Muscle of back (tissue), 11 donors: Measurements from ENCODE around the gene FILIP1L. TPM values are rescaled to one million over a fixed set of nuclear protein-coding genes. Genes with fewer than 3 reads are reported as not detected.
A peak's percentile ranks its signal among the peaks of the same experiment; 100 is the strongest.

ENCODE experiments used
- DNase-seq, 3 donors: peaks; one replicate each; pipeline versions ENCODE4 v3.0.0 to v3.0.0-alpha.2; 2013
- polyA plus RNA-seq, 10 donors: library from polyadenylated mRNA; unstranded; fragments of 120-200 nt; gene quantifications; one replicate each; pipeline ENCODE4 v1.2.1, GENCODE V29; 2013; ENCODE audit not compliant: insufficient read length in 10 of 10

The FILIP1L gene
- polyA plus RNA-seq, 10 donors, result 48.4 to 67.5 (median 56.6) TPM

GRCh38 chr3:99953596-99953995, 160.7 kb downstream of the FILIP1L start:
- DNase-seq, result no peak

- peak in 1 of 3 donors; percentile 77 for DNase-seq
These were observed 162.0 kb downstream of the FILIP1L start for GRCh38 chr3:99952306-99952705.

GRCh38 chr3:99951701-99952100, 162.6 kb downstream of the FILIP1L start:
- DNase-seq, result no peak

GRCh38 chr3:99950921-99951320, 163.4 kb downstream of the FILIP1L start:
- no peak for DNase-seq

- no peak for DNase-seq
These were observed 164.2 kb downstream of the FILIP1L start for GRCh38 chr3:99949956-99950670.

- DNase-seq, result no peak
These were observed 165.7 kb downstream of the FILIP1L start for GRCh38 chr3:99948467-99949089.

- no peak for DNase-seq
These were observed 166.9 kb downstream of the FILIP1L start for GRCh38 chr3:99947356-99947755.

GRCh38 chr3:99945328-99945995, 168.8 kb downstream of the FILIP1L start:
- DNase-seq, result no peak

- DNase-seq, result no peak
These were observed 170.2 kb downstream of the FILIP1L start for GRCh38 chr3:99943931-99944761.

- DNase-seq, result no peak
These were observed 173.1 kb downstream of the FILIP1L start for GRCh38 chr3:99941211-99941610.

GRCh38 chr3:99940350-99940749, 174.0 kb downstream of the FILIP1L start:
- DNase-seq, result no peak

- peak in 1 of 3 donors; percentile 47 for DNase-seq
These were observed 174.4 kb downstream of the FILIP1L start for GRCh38 chr3:99939876-99940275.

- DNase-seq, result peak in 1 of 3 donors; percentile 49
These were observed 175.9 kb downstream of the FILIP1L start for GRCh38 chr3:99938270-99938911.

GRCh38 chr3:99934975-99935797, 179.1 kb downstream of the FILIP1L start:
- peak; percentile 75 to 92 (median 86) for DNase-seq

- DNase-seq, result no peak
These were observed 180.1 kb downstream of the FILIP1L start for GRCh38 chr3:99933971-99934750.

- DNase-seq, result no peak
These were observed 183.2 kb downstream of the FILIP1L start for GRCh38 chr3:99931059-99931458.

- DNase-seq, result peak; percentile 74 to 92 (median 84)
These were observed 184.6 kb downstream of the FILIP1L start for GRCh38 chr3:99929745-99930139.

- peak; percentile 79 to 90 (median 81) for DNase-seq
These were observed 185.2 kb downstream of the FILIP1L start for GRCh38 chr3:99928771-99929744.
